Motor neuron (in vitro differentiated cells): ENCODE data around the gene MYO16. TPM values are rescaled to one million over a fixed set of nuclear protein-coding genes. Genes with fewer than 3 reads are reported as not detected.
"Not testable (repeated sequence)": the region's sequence is repeated elsewhere in the genome, so short reads cannot be mapped to it uniquely, and the experiment has no call there.

Experiments
- ATAC-seq, 8 experiments: fragments of 200-7000 bp; cut with Tn5 transposase; replicated peaks in 6 of 8; 2 replicates each; pipeline ENCODE4 v1.8.0; 2021; ENCODE audit warnings: mild to moderate bottlenecking in 8 of 8, moderate library complexity in 8 of 8
- H3K27ac ChIP-seq, 2 donors: fragments of 250-450 bp; sonication (Bioruptor Pico); 2 replicates each; pipeline ENCODE4 v1.9.0; 2021; ENCODE audit warnings: antibody characterized with exemption in 2 of 2, mild to moderate bottlenecking in 2 of 2, moderate library complexity in 1 of 2
- H3K4me1 ChIP-seq, 2 donors: fragments of 250-450 bp; sonication (Bioruptor Pico); replicated peaks in 1 of 2; 2 replicates each; pipeline ENCODE4 v1.6.1; 2021; ENCODE audit warnings: antibody characterized with exemption in 2 of 2, mild to moderate bottlenecking in 2 of 2, moderate library complexity in 1 of 2
- H3K4me3 ChIP-seq, 5 donors: fragments of 250-450 bp; sonication (Bioruptor Pico); 2 replicates each; pipeline ENCODE4 v1.9.0; 2021; ENCODE audit warnings: antibody characterized with exemption in 5 of 5, mild to moderate bottlenecking in 5 of 5, moderate library complexity in 4 of 5
- WGBS, 10 experiments: fragments of 450-650 bp; shearing (Covaris generic); methylation state at CpG; one replicate each; pipeline ENCODE4 v1.0.0; 2022; 5-methylcytosine and 5-hydroxymethylcytosine counted together
- in situ Hi-C, 9 experiments: fragments of 400-800 bp; cut with MboI; loops; one replicate each; pipeline ENCODE4 v1.15.0; 2021; ENCODE audit warnings: low sequenced_read_pairs in 9 of 9, low pct_unique_long_range_greater_than_20kb in 2 of 9; ENCODE audit not compliant: unreplicated experiment in 9 of 9
- total RNA-seq, 8 experiments: library from RNA; unstranded; fragments of 300-600 nt; gene quantifications; 2 replicates each; pipeline versions ENCODE4 v1.2.3 to v1.2.4, GENCODE V29; 2022

The MYO16 gene
- total RNA-seq, 8 experiments from 2014 or later: 0.18 to 16.0 (median 6.2) TPM

- in situ Hi-C loops: loop anchor here (10.0 to 25.0 kb wide), 3 partner anchors 283 to 570 kb away; no protein-coding TSS in a partner anchor
- no peak overlapping the region for H3K4me3 ChIP-seq
- no peaks in the 10 kb centered on the region for H3K4me1 ChIP-seq
- 1 to 26% (median 15%) methylated on average over 4 to 5 of the region's 5 CpGs; no CpG with 5 or more reads in 1 of the 10 experiments for WGBS, 10 experiments
- peak in 3 of 8 experiments; percentile 66 to 81 (median 74) for ATAC-seq
- H3K27ac ChIP-seq: no peak overlapping the region
Observed at GRCh38 chr13:108895220-108895704, 265.9 kb downstream of the MYO16 start.

GRCh38 chr13:108897955-108898354 lies 268.5 kb downstream of the MYO16 start:
- Histone ChIP-seq H3K4me1 (no peaks in the 10 kb centered on the region), H3K27ac (no peak overlapping the region), H3K4me3 (no peak overlapping the region)
- in situ Hi-C loops: loop anchor here (10.0 to 25.0 kb wide), 3 partner anchors 286 to 573 kb away; no protein-coding TSS in a partner anchor
- WGBS, 10 experiments: 0 to 93% (median 76%) methylated on average over 1 to 8 of the region's 8 CpGs; no CpG with 5 or more reads in 1 of the 10 experiments
- no peak for ATAC-seq

- no peaks in the 10 kb centered on the region for H3K4me1 ChIP-seq
- no peak overlapping the region for H3K27ac ChIP-seq
- ATAC-seq: peak in 3 of 8 experiments; percentile 46 to 80 (median 77)
- in situ Hi-C loops: loop anchor here in 1 of 9 experiments (25.0 kb wide), 1 partner anchor 565 kb away; no protein-coding TSS in a partner anchor
- 27 to 100% (median 83%) methylated on average over 1 to 7 of the region's 7 CpGs for WGBS, 10 experiments
- no peak overlapping the region for H3K4me3 ChIP-seq
Observed at GRCh38 chr13:108902405-108903155, 273.2 kb downstream of the MYO16 start.

- WGBS, 10 experiments: 0 to 91% (median 46%) methylated on average over 1 of the region's 1 CpG; no CpG with 5 or more reads in 2 of the 10 experiments
- in situ Hi-C loops: loop anchor here in 1 of 9 experiments (25.0 kb wide), 1 partner anchor 566 kb away; no protein-coding TSS in a partner anchor
- ATAC-seq: peak in 3 of 8 experiments; percentile 49 to 63 (median 62)
Observed at GRCh38 chr13:108903613-108904012, 274.2 kb downstream of the MYO16 start.

GRCh38 chr13:108911807-108912206 lies 282.4 kb downstream of the MYO16 start:
- H3K4me1 ChIP-seq: peaks cover 10% of the 10 kb centered on the region in 2 donors
- WGBS, 10 experiments: 14 to 100% (median 80%) methylated on average over 1 to 2 of the region's 2 CpGs; no CpG with 5 or more reads in 3 of the 10 experiments
- in situ Hi-C loops: loop anchor here in 1 of 9 experiments (25.0 kb wide), 1 partner anchor 575 kb away; no protein-coding TSS in a partner anchor
- no peak for ATAC-seq
- no peak overlapping the region for H3K27ac ChIP-seq
- H3K4me3 ChIP-seq: no peak overlapping the region

More at GRCh38 chr13:108903613-108904012, 274.2 kb downstream of the MYO16 start:
- Histone ChIP-seq H3K27ac (no peak overlapping the region), H3K4me1 (no peaks in the 10 kb centered on the region), H3K4me3 (no peak overlapping the region)

- 51 to 100% (median 88%) methylated on average over 1 to 4 of the region's 4 CpGs; no CpG with 5 or more reads in 2 of the 10 experiments for WGBS, 10 experiments
- H3K4me3 ChIP-seq, ATAC-seq, H3K27ac ChIP-seq: not testable (repeated sequence)
- H3K4me1 ChIP-seq: peaks cover 10 to 13% of the 10 kb centered on the region in 2 donors
- in situ Hi-C loops: loop anchor here in 1 of 9 experiments (25.0 kb wide), 1 partner anchor 576 kb away; no protein-coding TSS in a partner anchor
Observed at GRCh38 chr13:108913731-108914130, 284.3 kb downstream of the MYO16 start.

GRCh38 chr13:108915095-108915633 lies 285.8 kb downstream of the MYO16 start:
- peak in 2 of 8 experiments; percentile 7 to 10 for ATAC-seq
- H3K4me3 ChIP-seq: no peak overlapping the region
- WGBS, 10 experiments: 2 to 69% (median 52%) methylated on average over 3 to 7 of the region's 7 CpGs

GRCh38 chr13:108915634-108916512 lies 286.5 kb downstream of the MYO16 start:
- peaks cover 10 to 13% of the 10 kb centered on the region in 2 donors for H3K4me1 ChIP-seq
- in situ Hi-C loops: loop anchor here in 1 of 9 experiments (25.0 kb wide), 1 partner anchor 579 kb away; no protein-coding TSS in a partner anchor
- peak overlapping the region in 1 of 2 donors; percentile 32 for H3K27ac ChIP-seq
- WGBS, 10 experiments: 39 to 100% (median 57%) methylated on average over 1 to 8 of the region's 9 CpGs
- H3K4me3 ChIP-seq: peak overlapping the region in 2 of 5 donors; percentile 9 to 11
- peak; percentile 11 to 97 (median 88) for ATAC-seq

More at GRCh38 chr13:108915095-108915633, 285.8 kb downstream of the MYO16 start:
- peak overlapping the region in 1 of 2 donors; percentile 32 for H3K27ac ChIP-seq
- in situ Hi-C loops: loop anchor here in 1 of 9 experiments (25.0 kb wide), 1 partner anchor 578 kb away; no protein-coding TSS in a partner anchor
- H3K4me1 ChIP-seq: peaks cover 10 to 13% of the 10 kb centered on the region in 2 donors

GRCh38 chr13:108917581-108917980 lies 288.2 kb downstream of the MYO16 start:
- peaks cover 10 to 13% of the 10 kb centered on the region in 2 donors for H3K4me1 ChIP-seq
- H3K4me3 ChIP-seq: no peak overlapping the region
- in situ Hi-C loops: loop anchor here in 1 of 9 experiments (25.0 kb wide), 1 partner anchor 580 kb away; no protein-coding TSS in a partner anchor
- H3K27ac ChIP-seq: no peak overlapping the region
- ATAC-seq: peak in 3 of 8 experiments; percentile 11 to 62 (median 58)
- 0 to 89% (median 52%) methylated on average over 1 to 3 of the region's 3 CpGs for WGBS, 10 experiments

- no peak overlapping the region for H3K4me3 ChIP-seq
- peak in 4 of 8 experiments; percentile 38 to 63 (median 40) for ATAC-seq
- H3K4me1 ChIP-seq: peaks cover 10 to 13% of the 10 kb centered on the region in 2 donors
- H3K27ac ChIP-seq: no peak overlapping the region
- in situ Hi-C loops: loop anchor here in 1 of 9 experiments (25.0 kb wide), 1 partner anchor 582 kb away; no protein-coding TSS in a partner anchor
- WGBS, 10 experiments: 74 to 100% (median 89%) methylated on average over 4 to 10 of the region's 11 CpGs; no CpG with 5 or more reads in 1 of the 10 experiments
Observed at GRCh38 chr13:108919036-108919907, 289.9 kb downstream of the MYO16 start.

GRCh38 chr13:108920137-108920536 lies 290.7 kb downstream of the MYO16 start:
- peaks cover 10 to 13% of the 10 kb centered on the region in 2 donors for H3K4me1 ChIP-seq
- H3K4me3 ChIP-seq: no peak overlapping the region
- H3K27ac ChIP-seq: no peak overlapping the region
- in situ Hi-C loops: loop anchor here in 1 of 9 experiments (25.0 kb wide), 1 partner anchor 583 kb away; no protein-coding TSS in a partner anchor
- 46 to 98% (median 89%) methylated on average over 2 to 3 of the region's 4 CpGs; no CpG with 5 or more reads in 1 of the 10 experiments for WGBS, 10 experiments
- ATAC-seq: no peak
